KBM-7 (cell line): ENCODE data around the gene TELO2.

Experiments
- DNase-seq: peaks from one replicate; pipeline ENCODE4 v3.0.0-alpha.2; 2015
- in situ Hi-C: fragments of 300-500 bp; cut with MboI; formaldehyde crosslinking; loops from 2 replicates; pipeline ENCODE4 v1.14.3; 2020; ENCODE audit warnings: low sequenced_read_pairs, low pct_unique_long_range_greater_than_20kb, mixed read lengths

TELO2 gene

DNA sequence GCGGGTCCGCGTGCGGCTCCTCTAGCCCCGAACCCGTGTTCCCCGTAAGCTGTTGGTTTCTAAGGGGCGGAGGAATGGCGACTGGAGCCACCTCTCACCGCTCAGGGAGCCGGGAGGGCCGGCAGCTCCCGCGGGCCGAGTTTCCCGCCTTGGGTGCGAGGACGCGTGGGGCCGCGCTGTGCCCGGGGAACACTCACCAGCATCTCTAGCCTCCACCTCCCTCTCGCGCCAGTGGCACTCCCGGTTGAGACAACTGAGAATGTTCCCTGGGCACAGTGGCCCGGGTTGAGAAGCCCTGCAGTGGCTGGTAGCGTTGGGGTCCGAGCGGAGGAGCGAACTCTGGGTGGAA lies 560 bp downstream of the TELO2 start:
- no peak for DNase-seq
- in situ Hi-C loops, result no loop called here

- peak; percentile 64 for DNase-seq
- in situ Hi-C loops, result no loop called here
Observed at GRCh38 chr16:1494129-1494640, 1.0 kb downstream of the TELO2 start.

DNA sequence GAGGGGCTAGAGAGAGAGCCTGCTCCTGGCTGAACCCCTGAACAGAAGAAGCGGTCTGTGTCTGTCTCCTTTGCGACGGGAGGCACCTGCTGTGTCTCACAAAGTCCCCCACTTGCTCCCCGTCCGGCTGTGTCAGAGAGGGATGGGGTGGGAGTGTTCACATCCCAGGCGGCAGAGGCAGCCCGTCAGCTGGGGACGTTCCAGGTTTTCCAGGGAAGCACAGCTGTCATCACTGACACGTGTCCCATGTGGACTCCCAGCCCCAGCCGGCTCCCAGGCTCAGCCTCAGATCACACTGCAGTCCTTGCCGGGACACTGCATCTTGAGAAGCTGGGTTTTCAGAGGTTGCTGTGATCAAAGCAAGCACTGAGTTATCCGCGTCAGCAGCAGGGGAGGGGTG lies 1.6 kb downstream of the TELO2 start:
- no peak for DNase-seq
- in situ Hi-C loops, result no loop called here

- in situ Hi-C loops, result no loop called here
- no peak for DNase-seq
Observed at GRCh38 chr16:1495211-1495888, 2.2 kb downstream of the TELO2 start.

- in situ Hi-C loops, result no loop called here
- no peak for DNase-seq
Observed at GRCh38 chr16:1495889-1496262, 2.7 kb downstream of the TELO2 start.

DNA sequence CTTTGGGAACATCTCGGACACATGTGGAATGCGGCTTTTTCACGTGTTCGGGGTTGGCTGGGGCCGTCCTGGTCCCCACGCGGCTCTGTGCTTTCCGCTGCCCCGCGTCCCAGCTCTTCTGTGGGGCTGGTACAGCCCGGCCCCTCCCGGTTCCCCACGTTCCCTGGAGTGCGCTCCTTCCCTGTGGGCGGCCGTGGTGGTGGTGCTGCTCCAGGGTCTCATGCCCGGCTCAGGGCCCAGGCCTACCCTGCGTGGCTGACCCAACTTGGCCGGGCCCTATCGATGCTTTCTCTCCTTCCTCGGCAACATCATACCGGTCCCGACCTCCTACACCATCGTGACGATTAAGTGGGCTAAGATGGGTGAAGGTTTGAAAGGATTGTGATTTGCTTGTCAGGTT lies 3.3 kb downstream of the TELO2 start:
- in situ Hi-C loops, result no loop called here
- no peak for DNase-seq

DNA sequence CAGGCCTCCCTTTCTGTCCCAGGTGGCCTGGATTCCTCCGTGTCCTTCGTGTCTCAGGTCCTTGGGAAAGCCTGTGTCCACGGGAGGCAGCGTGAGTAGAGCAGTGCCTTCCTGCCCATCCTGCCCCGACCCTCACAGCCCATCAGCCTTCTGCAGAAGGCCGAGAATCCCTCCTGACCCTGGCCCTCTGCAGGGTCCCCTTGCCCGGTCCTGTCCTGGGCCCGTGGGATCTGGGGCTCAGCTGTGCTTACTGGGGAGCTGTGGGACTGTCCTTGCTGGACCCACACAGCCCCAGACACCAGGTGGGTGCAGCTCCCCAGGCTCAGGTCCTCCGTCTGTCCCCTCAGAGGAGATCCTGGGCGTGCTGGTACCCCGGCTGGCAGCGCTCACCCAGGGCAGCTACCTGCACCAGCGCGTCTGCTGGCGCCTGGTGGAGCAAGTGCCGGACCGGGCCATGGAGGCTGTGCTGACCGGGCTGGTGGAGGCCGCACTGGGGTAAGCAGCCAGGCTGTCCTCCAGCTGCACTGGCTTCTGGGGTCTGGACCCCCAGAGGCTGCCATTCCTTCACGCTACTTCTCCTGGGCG lies 3.9 kb downstream of the TELO2 start:
- no peak for DNase-seq
- in situ Hi-C loops, result no loop called here

DNA sequence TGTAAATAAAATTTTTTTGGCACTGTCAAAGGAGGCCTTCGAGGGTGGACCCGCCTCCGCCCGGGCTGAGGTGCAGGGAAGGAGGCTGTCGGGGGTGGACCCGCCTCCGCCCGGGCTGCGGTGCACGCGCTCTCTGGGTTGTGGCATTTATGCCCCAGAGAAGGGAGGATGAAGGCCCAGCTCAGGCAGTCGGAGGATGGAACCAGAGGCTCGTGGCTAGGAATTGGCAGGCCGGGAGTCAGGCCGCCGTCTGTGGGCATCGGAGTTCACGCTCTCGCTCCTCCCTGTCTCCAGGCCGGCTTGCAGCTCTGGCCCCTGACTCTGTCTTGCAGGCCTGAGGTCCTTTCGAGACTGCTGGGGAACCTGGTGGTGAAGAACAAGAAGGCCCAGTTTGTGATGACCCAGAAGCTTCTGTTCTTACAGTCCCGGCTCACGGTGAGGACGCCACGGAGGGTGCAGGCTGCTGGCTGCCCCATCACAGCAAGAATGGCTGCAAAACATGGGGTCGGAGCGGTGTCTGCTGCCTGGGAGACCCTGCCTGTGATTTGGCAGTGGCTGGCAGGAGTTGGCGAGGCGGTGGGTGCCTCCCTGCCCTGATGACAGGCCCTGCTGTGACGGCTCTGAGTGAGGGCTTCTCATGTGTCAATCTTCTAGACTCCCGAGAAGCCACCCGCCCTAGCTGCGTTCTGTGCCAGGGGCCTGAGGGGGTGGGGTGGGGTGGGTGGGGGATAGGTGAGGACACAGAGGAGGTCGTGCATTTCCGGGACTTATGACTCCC lies 5.9 kb downstream of the TELO2 start:
- no peak for DNase-seq
- in situ Hi-C loops, result no loop called here

DNA sequence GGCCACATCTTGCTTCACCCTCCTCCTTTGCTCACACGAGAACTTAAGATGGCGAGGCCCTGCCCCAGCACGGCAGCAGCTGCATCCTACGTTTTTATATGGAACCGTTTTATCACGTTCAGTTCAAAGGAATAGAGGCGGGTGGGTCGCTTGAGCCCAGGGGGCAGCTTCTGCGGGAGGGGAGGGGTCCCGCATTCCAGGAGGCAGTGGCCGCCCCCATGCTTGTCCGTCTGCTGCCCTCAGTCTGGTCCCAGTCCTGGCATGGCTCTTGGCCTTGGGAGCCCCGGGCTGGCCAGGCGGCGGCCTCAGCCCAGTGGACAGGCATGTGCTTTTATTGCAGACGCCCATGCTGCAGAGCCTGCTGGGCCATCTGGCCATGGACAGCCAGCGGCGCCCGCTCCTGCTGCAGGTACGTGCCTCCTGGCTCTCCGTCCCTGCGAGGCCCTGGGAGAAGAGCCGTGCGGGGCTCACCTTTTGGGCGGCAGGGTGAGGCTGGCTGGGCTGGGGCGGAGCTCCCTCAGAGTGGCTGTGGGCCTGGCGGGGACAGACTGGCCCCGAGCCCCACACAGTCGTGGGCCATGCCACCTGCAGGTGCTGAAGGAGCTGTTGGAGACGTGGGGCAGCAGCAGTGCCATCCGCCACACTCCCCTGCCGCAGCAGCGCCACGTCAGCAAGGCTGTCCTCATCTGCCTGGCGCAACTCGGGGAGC lies 6.8 kb downstream of the TELO2 start:
- DNase-seq, result no peak
- in situ Hi-C loops, result no loop called here

- in situ Hi-C loops, result no loop called here
- no peak for DNase-seq
Observed at GRCh38 chr16:1500465-1501150, 7.4 kb downstream of the TELO2 start.

GRCh38 chr16:1501630-1502029 lies 8.5 kb downstream of the TELO2 start:
- no peak for DNase-seq
- in situ Hi-C loops, result no loop called here

- in situ Hi-C loops, result no loop called here
- DNase-seq, result no peak
Observed at GRCh38 chr16:1502092-1503004, 9.2 kb downstream of the TELO2 start.

- in situ Hi-C loops, result no loop called here
- no peak for DNase-seq
Observed at GRCh38 chr16:1503110-1503955, 10.2 kb downstream of the TELO2 start.

DNA sequence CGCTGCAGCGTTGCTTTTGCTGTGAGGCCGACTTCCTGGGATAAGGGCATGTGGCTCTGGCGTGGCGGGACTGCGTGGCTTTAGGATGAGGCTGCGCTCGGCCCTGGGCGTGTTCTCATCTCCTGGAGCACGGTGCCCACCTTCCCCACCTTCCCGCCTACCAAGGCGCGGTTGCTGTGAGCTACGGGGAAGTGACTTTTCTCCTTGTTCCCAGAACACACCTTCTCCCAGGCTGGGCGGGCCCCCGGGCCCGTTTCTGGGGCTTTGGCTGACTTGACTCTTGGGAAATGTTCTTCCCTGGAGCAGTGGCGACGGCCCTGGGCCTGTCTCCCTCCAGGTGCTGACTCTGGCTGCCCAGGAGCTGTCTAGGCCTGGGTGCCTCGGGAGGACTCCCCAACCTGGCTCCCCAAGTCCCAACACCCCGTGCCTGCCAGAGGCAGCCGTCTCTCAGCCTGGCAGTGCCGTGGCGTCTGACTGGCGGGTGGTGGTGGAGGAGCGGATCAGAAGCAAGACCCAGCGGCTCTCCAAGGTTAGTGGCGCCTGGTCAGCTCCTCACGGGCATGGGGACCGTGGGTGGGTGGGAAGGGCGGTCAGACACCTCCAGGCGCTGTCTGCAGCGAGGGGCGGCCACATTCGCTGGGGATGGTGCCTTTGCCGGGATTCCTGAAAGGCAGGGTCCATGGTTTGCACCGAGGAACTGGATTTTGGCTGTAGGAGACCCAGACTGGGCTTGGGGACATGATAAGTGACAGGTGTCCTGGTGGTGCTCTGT lies 12.1 kb downstream of the TELO2 start:
- in situ Hi-C loops, result no loop called here

DNA sequence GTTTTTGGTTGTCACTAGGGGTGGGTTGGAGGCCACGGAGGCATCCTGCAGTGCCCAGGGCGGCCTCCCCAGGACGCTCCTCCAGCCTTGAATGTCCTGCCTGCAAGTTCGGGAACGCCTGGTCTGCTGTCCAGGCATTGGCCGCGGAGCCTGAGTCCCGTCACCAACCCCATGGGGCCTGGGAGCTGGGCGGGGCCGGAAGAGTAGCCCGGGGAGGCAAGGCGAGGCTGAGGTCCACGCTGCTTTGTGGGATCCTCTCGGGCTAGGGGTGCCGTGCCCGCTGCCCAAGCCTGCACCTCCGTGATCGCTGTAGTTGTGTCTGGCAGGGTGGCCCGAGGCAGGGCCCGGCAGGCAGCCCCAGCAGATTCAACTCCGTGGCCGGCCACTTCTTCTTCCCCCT lies 12.8 kb downstream of the TELO2 start:
- in situ Hi-C loops, result no loop called here

More for the DNA sequence above, 12.1 kb downstream of the TELO2 start:
- DNase-seq, result no peak

DNA sequence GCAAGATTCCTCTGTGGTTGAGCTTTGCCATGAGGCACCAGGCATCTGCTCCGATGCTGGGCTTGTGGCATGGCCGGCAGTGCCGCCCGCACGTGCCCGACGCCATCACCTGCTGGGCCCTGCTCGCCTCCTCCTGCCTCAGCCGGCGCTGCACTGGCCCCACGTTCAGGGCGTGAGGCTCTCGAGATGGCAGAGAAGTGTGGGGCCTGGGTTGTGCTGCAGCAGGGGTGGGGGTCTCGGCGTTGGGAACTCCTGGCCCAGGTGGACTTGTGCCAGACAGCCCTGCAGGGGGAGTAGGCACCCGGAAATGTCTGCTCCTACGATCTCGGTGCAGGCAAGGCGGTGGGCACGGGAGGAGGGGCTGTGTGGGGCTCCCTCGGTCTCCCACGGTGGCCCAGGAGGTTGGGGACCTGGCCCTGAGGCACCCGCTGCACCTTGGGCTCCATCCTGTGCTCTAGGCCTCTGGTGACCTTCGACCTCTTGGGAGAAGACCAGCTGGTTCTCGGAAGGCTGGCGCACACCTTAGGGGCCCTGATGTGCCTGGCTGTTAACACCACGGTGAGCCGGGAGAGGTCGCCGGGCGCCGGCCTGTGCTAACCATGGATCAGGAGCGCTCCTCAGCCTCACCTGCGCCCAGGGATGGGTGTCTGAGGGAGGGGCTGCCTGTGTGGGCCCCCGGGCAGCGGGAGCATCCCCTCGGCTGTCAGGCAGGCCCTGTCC lies 13.5 kb downstream of the TELO2 start:
- DNase-seq, result no peak
- in situ Hi-C loops, result no loop called here

More for the DNA sequence above, 12.8 kb downstream of the TELO2 start:
- DNase-seq, result no peak
